Posterior vena cava (tissue), 2 donors: ENCODE data around the gene PDPK1. TPM values are rescaled to one million over a fixed set of nuclear protein-coding genes. Genes with fewer than 3 reads are reported as not detected.
A peak's percentile ranks its signal among the peaks of the same experiment; 100 is the strongest.
"Not testable (repeated sequence)": the region's sequence is repeated elsewhere in the genome, so short reads cannot be mapped to it uniquely, and the experiment has no call there.

Source experiments
- DNase-seq: peaks from one replicate; pipeline ENCODE4 v3.0.0-alpha.2; 2020; ENCODE audit warnings: low spot score
- intact Hi-C, 2 donors: fragments of 100-400 bp; cut with DNase I; formaldehyde crosslinking; loops; one replicate each; pipeline versions ENCODE4 v1.14.1 to v1.14.2; 2022 to 2023
- total RNA-seq, 2 donors: library from RNA; stranded (reverse); fragmentation: NEBNext Ultra II Directional; extraction: Animal tissue kit (Norgen Biotek cat#: 25700); gene quantifications; one replicate each; pipeline ENCODE4 v1.2.1, GENCODE V29; 2021
- donor health status: DM: yes; HTN: yes; CAD: no.
- donor health status: DM: yes; HTN: yes; CAD: no.

The PDPK1 gene
- total RNA-seq, 2 donors from 2014 or later: 36.8 to 40.1 TPM

DNA sequence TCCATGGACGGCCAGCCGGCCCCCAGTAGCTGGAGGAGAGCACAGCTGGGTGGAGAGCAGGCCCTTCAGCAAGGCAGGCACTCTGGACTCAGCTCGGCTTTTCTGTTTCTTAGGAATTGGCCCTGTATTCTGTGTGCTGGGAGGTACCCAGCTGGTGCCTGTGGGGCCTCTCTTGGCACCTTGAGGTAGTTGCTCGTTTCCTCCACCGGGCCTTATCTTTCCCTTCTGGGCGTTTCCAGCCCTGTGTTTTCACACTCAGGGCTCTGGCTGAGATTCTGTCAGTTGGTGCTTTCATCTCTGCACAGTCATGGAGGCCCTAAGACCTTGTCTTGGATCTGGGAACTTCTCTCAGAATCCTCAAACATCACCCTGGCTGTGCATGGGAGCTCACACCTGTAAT, 29.7 kb downstream of the PDPK1 start:
- DNase-seq, intact Hi-C loops: not testable (repeated sequence)

DNA sequence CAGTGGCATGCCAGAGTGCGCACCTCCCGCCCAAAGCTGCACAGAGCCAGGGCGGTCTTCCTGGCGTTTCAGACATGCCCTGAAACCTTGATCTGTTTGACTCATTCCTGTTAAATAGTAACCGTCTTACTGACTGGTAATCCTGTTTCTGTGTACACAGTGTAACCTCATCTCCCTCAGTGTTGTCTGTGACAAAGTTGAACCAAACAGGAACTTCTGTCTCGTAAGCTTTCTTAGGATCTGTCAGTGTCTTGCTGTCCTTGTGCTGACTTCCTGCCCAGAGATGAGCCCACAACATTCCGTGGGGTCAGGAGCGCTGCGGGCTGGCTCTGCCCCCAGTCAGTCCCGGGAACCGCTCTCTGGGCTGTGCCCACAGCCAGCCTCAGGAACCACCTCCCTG, 30.8 kb downstream of the PDPK1 start:
- intact Hi-C loops, DNase-seq: not testable (repeated sequence)

DNA sequence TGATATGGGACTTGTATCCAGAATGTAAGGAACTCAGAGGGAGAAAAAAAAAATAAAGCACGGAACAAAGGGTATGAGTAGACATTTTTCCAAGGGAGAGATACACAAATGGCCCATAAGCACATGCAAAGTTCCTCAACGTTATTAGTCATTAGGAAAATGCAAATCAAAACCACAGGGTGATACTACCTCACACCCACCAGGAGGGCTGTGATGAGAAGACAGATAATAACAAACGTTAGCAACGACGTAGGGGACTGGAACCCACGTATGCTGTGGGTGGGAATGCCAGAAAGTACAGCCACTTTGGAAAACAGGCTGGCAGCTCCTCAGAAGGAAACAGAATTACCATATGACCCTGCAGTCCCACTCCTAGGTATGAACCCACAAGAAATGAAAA, 34.9 kb downstream of the PDPK1 start:
- intact Hi-C loops, DNase-seq: not testable (repeated sequence)

DNA sequence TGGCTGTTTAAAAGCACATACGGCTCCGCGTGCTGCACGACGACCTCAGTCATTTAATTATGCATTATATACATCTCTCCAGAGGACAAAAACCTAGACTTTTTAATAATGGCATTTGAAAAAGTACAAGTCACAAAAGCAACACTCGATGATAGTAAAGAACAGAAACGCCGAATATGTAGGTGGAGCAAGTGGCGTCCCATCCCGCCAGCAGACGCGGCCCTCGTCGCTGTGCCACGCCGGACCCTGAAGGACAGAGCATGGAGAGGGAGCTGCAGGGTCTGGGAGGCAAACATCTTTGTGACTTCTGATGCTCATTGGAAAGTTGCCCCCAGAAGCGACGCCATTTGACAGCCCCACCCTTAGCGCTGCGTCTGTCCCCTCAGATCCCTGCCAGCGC, 38.0 kb downstream of the PDPK1 start:
- intact Hi-C loops: not testable (repeated sequence)
- peak; percentile 13 for DNase-seq

DNA sequence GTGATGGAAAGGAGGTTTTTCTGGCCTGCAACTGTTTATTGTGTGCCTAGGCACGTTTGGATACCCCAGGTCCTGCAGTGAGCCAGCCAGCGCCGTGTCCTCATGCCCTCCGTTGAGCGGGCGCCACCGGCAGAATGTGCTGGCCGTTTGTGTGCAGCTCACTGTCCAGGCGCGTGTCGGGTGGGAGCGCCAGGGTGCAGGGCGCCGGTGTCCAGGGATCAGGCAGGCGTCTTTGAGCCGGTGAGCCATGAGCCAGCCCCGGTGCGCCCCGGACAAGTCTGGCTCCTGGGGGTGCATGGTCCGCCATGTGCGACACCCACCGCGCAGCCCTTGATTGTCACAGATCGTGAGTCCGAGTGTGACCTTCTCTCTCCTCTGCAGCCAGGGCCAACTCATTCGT, 39.2 kb downstream of the PDPK1 start:
- intact Hi-C loops, DNase-seq: not testable (repeated sequence)

DNA sequence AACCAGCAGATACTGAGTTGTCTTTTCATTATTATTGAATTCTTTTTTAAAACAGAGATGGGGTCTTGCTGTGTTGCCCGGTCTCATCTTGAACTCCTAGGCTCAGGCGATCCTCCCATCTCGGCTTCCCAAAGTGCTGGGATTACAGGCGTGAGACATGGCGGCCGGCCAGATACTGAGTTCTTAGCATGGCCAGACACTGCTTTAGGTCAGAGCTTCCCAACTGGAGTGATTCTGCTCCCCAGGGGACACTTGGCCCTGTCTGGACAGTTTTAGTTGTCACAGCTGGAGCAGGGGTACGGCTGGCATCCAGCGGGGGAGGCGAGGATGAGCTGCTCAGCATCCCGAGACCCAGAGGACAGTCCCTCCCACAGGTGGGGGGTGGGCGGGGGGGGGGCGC, 41.1 kb downstream of the PDPK1 start:
- DNase-seq, intact Hi-C loops: not testable (repeated sequence)

DNA sequence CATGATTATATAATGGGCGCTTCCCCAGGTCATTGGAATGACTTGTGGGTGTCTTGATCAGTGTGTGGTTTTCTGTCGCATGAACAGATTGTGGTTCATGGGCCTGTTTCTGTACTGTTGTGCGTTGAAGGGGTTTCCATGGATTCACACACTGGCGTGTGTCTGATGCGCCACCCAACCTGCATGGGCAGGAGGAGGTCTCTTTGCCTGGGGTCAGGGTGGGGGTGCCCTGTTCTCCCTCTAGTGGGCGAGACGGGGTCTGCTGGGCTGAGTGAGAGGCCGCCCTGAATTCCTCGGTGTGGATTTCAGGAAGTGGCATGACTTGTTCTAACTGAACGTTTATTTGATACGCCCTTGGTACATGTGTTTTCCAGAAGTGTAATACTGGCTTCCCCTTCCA, 42.3 kb downstream of the PDPK1 start:
- intact Hi-C loops: not testable (repeated sequence)
- peak; percentile 59 for DNase-seq

DNA sequence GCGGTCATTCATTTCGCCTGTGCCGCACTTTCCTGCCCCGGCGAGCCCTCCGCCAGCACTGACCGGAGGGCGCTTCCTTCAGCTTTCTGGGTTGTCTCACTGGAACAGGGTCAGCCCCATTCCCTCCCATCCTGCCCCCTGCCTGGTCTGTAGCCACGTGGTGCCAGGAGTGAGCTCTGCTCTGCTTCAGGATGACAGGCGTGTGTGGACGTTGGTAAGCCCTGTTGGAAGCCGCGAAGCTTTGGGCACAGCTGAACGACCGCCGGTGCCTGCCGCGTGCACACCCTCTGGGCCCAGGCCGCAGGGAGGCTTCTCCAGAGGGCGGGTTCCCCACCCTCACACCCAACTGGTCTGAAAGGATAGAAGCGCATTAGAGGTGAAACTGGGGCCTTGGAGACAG, 43.0 kb downstream of the PDPK1 start:
- intact Hi-C loops, DNase-seq: not testable (repeated sequence)

DNA sequence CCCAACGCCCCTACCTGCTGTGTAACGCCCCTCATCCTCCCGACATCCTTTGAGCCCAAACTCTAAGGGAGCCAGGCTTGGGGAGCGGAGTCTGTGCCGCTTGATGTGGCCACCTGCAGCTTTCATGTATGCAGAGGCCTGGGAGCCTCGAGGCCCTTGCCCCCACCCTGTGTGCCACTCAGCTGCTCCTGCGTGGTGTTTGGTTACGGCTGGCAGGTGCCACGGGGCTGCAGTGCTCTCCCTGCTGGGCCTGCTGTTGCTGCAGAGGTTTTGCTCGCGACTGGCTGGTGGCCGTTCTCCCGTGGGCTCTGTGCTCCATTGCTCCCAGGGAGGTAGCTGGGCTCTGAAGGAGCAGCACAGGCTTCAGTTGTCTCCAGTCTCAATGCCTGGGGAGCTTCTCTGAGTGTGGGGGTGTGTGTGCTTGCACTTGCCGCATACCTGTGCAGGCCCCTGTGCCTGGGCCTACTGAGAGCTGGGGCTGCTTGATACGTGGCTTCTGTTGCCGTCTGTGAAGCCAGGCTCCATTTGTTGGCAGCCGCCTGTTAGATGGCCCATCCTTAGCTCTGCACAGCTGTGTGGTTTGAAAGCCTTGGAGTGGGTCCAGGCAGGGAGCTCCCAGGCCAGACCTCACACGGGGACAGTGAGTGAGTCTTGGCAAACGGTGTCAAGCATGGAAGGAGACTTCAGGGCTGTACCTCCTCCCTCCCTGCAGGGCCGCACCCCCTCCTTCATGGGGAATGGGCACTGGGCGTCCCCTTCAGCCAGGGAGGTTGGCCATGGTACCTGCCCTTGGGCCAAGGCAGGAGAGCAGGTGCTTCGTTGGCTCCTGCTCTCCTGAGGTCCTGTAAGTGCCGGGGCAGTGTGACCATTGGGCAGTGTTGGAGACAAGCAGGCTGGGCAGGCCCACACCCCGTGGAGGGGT, 47.2 kb downstream of the PDPK1 start:
- intact Hi-C loops: no loop called here

DNA sequence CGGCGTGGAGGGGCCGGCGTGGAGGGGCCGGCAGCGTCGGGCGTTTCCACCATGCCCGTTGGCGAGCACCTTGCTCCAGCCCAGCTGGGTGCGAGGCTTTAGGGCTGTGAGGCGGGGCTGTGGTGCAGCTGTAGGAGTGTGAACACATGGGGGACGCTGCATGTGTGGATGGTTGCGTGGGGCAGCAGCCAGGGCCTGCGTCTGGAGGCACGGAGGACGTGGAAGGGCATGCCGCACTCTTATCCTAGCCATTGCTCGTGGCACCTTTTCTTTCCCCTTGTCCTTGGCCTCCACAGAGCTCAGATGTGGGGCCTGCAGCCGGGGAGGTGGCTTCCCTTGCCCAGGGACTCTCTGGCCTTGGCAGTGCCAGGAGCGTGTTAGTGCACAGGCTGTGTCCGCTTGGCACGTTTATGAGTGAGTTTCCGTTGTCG, 47.8 kb downstream of the PDPK1 start:
- DNase-seq: peak; percentile 76
- intact Hi-C loops: no loop called here

More for the DNA sequence above, 47.2 kb downstream of the PDPK1 start:
- peak; percentile 80 for DNase-seq

DNA sequence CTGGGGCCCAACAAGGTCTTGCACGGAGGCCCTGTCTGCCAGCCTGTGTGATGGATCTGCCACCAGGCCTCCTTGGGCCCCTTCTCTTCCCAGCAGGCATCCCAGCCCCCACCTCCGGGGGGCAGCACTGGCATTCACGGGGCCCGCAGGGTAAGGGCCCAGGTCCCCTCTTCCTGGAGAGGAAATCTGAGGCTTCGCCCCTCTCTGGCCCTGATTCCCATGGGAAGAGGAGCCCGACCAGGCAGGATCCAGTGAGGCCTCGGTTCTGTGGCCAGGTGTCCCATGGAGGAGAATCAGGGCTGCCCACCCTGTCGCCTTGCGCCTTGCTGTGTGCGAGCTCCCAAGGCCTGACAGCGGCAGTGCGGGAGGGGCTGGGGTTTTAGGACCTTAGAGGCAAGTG, 48.4 kb downstream of the PDPK1 start:
- intact Hi-C loops: no loop called here
- DNase-seq: peak; percentile 62

DNA sequence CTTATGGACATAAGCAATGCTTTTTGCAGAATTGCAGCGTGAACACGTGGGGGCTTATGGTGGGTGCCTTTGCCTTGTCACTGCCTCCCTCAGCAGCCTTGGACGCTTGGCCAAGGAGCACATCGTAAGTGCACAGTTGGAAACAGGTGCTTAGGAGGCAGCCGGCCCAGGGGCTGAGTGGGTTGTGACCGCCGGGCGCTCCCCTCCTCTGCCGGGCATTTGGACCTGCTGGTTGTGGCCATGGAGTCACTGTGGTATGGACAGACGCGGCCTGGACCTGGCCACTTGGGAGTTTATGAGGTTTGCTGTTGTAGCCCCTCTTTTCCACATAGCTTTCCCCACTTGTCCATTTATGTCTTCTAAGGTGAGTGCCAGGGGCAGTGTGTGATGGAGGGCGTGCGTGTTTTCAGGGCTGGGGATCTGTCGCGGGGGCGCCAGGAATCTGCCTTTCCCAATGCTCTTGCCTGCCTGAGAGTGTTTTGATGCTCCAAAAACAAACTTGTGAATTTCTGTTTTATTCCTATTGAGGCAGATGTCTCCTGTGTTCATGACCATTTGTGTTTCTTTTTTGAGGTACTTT, 49.2 kb downstream of the PDPK1 start:
- peak; percentile 58 for DNase-seq
- intact Hi-C loops: no loop called here

DNA sequence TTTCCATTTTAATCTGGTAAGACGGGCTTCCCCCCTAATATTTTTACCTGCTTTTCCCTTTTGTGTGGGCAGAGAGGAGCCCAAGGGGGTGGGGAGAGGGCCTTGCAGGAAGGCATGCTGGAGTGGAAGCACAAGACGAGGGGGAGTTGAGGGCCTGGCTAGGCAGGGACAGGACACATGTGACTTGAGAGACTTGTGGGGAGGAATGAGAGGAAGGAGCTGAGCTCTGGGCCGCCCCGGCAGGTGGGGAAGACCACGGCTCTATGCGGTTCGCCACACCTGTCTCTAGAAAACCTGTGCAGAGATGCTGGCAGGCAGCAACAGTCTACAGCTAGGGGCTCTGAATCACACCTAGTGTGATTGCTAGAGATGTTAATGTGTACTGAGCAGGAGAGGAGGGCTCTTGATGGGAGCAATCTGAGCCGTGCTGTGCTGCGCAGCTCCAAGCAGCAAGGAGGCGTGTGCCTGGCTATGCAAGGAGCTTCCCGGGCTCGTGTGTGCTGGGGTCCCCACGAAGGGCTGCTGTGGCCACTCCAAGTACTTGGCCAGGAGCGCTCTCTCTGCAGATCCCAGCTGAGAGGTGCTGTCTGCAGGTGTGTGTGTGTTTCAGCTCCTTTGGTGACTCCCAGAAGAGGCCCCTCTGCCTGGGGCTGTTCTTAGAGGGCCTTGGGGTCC, 50.2 kb downstream of the PDPK1 start:
- intact Hi-C loops: no loop called here
- DNase-seq: peak; percentile 26

DNA sequence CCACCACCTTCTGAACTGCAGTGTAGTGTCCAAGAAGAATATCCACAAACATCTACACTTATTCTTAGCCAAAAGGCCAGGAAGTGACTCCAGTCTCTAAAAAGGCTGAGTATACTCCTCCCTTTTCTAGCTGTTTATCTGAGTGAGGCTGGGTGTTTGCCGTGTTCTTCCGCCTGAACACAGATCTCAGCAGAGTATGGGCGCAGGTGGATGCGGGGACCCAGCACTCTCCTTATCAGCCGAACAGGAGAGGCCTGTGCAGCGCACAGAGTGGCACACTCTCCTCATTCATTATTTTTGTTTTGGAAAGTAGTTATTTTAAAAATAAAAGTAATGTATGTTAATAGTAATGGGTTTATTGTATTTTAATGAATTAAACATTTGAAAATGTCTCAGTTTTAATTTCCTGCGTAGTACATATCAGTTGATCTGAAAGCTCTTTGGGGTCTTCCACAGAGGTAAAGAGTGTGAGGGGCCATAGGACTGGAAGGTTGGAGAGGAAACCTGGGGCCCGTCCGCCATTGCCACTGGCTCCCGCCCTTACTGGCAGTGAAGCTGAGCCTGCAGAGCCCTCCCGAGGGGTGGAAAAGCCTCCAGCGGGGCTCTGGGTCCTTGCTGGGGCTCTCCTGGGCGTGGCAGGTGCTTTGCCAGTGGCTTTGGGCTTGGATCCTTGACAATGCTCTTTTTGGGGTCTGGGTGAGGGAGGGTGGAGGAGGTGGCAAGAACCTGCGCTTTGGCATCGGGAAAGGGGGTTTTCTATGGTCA, 53.8 kb downstream of the PDPK1 start:
- peak; percentile 66 for DNase-seq
- intact Hi-C loops: no loop called here

DNA sequence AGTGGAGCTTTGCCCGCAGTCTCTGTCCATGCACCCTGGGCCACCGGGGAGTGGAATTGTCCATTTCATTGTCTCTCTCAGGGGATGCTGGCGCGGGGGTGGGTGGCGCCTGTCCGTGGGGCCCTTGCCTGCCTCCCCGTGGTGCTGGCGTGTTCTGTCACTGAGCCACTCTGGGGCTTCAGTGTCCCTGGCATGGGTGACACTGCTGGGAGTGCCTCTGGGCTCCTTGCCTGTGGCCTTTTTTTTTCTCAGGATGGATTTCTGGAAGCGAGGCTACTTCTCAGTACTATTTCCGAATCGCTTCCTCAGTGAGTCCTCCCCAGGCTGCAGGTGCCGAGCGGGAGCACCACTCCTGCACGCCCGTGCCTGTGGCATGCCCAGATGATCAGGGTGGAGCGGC, 55.0 kb downstream of the PDPK1 start:
- intact Hi-C loops: no loop called here
- DNase-seq: peak; percentile 60

DNA sequence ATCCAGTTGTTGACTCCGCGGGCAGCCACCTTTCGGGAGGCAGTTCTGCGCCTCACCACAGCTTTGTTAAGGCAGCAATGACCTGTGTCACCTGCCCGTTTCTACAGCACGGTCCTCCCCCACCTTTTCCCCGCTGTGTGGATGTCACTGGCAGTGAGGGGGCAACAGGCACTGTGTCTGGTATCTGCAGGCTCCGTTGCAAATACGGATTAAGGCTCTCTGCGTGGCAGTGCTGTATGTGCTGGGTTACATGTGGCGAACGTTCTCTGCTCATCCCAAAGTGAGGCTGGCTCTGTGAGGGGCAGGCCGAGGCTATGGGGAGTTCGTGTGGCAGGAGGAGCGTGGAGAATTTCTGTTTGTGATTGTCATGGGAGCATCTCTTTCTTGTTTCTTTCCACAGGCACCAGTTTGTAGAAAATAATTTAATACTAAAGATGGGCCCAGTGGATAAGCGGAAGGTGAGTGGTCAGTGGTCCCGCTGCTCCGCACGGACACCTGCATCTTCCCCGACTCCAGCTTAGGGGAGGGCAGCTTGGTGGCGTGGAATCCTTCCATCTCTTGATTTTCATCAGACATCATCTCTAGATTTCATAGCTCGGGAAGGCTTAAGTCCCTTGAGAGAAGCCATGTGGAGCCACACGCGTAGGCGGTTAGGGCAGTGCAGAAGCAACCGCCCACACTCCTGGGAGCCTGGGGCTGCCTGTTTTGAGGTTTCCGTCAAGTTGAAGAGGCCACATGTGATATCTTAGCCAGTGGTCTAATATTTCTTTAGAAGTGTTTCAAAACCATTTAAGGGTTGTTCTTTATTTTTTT, 57.8 kb downstream of the PDPK1 start:
- peak; percentile 62 for DNase-seq
- intact Hi-C loops: no loop called here

DNA sequence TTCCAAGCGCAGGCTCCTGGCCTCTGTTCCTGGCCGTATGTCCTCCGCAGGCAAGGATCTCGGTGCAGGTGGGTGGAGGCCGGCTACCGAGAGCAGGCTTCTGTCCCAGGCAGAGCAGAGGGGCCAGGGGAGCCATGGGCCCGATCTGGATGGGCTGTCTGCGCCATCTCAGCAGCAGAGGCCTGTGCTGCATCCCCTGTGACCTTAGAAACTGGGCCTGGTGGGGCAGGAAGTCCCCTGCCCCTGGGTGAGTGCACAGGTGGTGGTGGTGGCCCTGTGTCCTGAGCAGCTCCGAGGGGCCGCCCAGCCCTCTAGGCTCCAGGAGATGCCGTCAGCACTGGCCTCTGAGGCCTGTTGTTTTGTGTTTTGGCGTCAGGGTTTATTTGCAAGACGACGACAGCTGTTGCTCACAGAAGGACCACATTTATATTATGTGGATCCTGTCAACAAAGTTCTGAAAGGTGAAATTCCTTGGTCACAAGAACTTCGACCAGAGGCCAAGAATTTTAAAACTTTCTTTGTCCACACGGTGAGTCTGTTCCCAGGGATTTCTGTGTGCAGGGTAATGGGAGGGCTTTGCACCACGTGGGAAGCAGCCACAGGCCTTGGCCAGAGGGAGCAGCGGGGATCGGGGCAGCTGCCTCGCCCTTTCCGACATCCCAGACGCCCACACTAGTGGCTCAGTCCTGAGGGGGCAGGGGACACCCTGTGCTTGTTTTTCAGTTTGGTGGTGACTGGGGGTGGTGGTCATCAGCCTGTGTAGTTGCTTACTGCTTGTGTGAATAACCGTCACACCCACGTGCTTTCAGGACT, 59.1 kb downstream of the PDPK1 start:
- intact Hi-C loops: no loop called here

DNA sequence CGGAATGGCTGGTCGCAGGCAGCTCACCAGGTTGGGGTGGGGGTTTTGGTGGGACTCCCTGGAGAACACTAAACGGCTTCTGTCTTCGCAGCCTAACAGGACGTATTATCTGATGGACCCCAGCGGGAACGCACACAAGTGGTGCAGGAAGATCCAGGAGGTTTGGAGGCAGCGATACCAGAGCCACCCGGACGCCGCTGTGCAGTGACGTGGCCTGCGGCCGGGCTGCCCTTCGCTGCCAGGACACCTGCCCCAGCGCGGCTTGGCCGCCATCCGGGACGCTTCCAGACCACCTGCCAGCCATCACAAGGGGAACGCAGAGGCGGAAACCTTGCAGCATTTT, 59.7 kb downstream of the PDPK1 start:
- intact Hi-C loops: no loop called here
- peak; percentile 74 for DNase-seq

More for the DNA sequence above, 59.1 kb downstream of the PDPK1 start:
- peak; percentile 67 for DNase-seq
